ENCODE measurements around the gene SF3B1.
"Not testable (repeated sequence)": the region's sequence is repeated elsewhere in the genome, so short reads cannot be mapped to it uniquely, and the experiment has no call there.

The SF3B1 gene

GRCh38 chr2:197433780-197434438, 919 bp downstream of the SF3B1 start:
- DNase-seq (ENCODE audit: low read depth in 2 of 3, low spot score in 1 of 3) = no peak

GRCh38 chr2:197432527-197432926, 2.3 kb downstream of the SF3B1 start:
- not testable (repeated sequence) for DNase-seq (ENCODE audit: low read depth in 2 of 3, low spot score in 1 of 3)

GRCh38 chr2:197431858-197432257, 3.0 kb downstream of the SF3B1 start:
- DNase-seq (ENCODE audit: low read depth in 2 of 3, low spot score in 1 of 3) = no peak

- DNase-seq (ENCODE audit: low read depth in 2 of 3, low spot score in 1 of 3) = no peak
These were observed 6.8 kb downstream of the SF3B1 start for GRCh38 chr2:197427986-197428385.

GRCh38 chr2:197426723-197427603, 7.9 kb downstream of the SF3B1 start:
- DNase-seq (ENCODE audit: low read depth in 2 of 3, low spot score in 1 of 3) = no peak

GRCh38 chr2:197425550-197425949, 9.3 kb downstream of the SF3B1 start:
- no peak for DNase-seq (ENCODE audit: low read depth in 2 of 3, low spot score in 1 of 3)

GRCh38 chr2:197423307-197423706, 11.5 kb downstream of the SF3B1 start:
- DNase-seq (ENCODE audit: low read depth in 2 of 3, low spot score in 1 of 3) = no peak

GRCh38 chr2:197419438-197419837, 15.4 kb downstream of the SF3B1 start:
- DNase-seq (ENCODE audit: low read depth in 2 of 3, low spot score in 1 of 3) = no peak

- no peak for DNase-seq (ENCODE audit: low read depth in 2 of 3, low spot score in 1 of 3)
These were observed 18.6 kb downstream of the SF3B1 start for GRCh38 chr2:197416268-197416667.

GRCh38 chr2:197414515-197414914, 20.3 kb downstream of the SF3B1 start:
- DNase-seq (ENCODE audit: low read depth in 2 of 3, low spot score in 1 of 3) = no peak

- DNase-seq (ENCODE audit: low read depth in 2 of 3, low spot score in 1 of 3) = no peak
These were observed 20.8 kb downstream of the SF3B1 start for GRCh38 chr2:197414039-197414438.

GRCh38 chr2:197405582-197405981, 29.2 kb downstream of the SF3B1 start:
- DNase-seq (ENCODE audit: low read depth in 2 of 3, low spot score in 1 of 3) = no peak

GRCh38 chr2:197399887-197400540, 34.8 kb downstream of the SF3B1 start:
- DNase-seq (ENCODE audit: low read depth in 2 of 3, low spot score in 1 of 3) = no peak

- DNase-seq (ENCODE audit: low read depth in 2 of 3, low spot score in 1 of 3) = no peak
These were observed 35.9 kb downstream of the SF3B1 start for GRCh38 chr2:197398913-197399312.

- no peak for DNase-seq (ENCODE audit: low read depth in 2 of 3, low spot score in 1 of 3)
These were observed 43.6 kb downstream of the SF3B1 start for GRCh38 chr2:197391220-197391717.

GRCh38 chr2:197388866-197389587, 45.8 kb downstream of the SF3B1 start:
- DNase-seq (ENCODE audit: low read depth in 2 of 3, low spot score in 1 of 3) = no peak

GRCh38 chr2:197387179-197387578, 47.6 kb downstream of the SF3B1 start:
- DNase-seq (ENCODE audit: low read depth in 2 of 3, low spot score in 1 of 3) = no peak

GRCh38 chr2:197386242-197386641, 48.6 kb downstream of the SF3B1 start:
- DNase-seq (ENCODE audit: low read depth in 2 of 3, low spot score in 1 of 3) = no peak

- no peak for DNase-seq (ENCODE audit: low read depth in 2 of 3, low spot score in 1 of 3)
These were observed 51.0 kb downstream of the SF3B1 start for GRCh38 chr2:197383825-197384224.

GRCh38 chr2:197381641-197382040, 53.2 kb downstream of the SF3B1 start:
- no peak for DNase-seq (ENCODE audit: low read depth in 2 of 3, low spot score in 1 of 3)

- DNase-seq (ENCODE audit: low read depth in 2 of 3, low spot score in 1 of 3) = not testable (repeated sequence)
These were observed 54.9 kb downstream of the SF3B1 start for GRCh38 chr2:197379918-197380309.

Data from stimulated activated CD4-positive, alpha-beta T cell treated with anti-CD3 and anti-CD28 coated beads, Interleukin-12 subunit alpha, Interleukin-12 subunit beta, amount 100 ng/mL, for 48 hours (primary cell).